Left lobe of liver (tissue), 2 donors: Measurements from ENCODE around the gene BEX3. TPM values are rescaled to one million over a fixed set of nuclear protein-coding genes. Genes with fewer than 3 reads are reported as not detected.

Experiments used
- ATAC-seq: fragments of 200-7000 bp; cut with Tn5 transposase; one replicate; pipeline ENCODE4 v1.9.1; 2020; ENCODE audit warnings: mild to moderate bottlenecking, moderate library complexity
- DNase-seq: peaks from one replicate; pipeline ENCODE4 v3.0.0-alpha.2; 2020; ENCODE audit warnings: low spot score
- total RNA-seq: library from RNA; stranded (reverse); gene quantifications from one replicate; pipeline ENCODE4 v1.2.1, GENCODE V29; 2021
- donor health status: DM: no; HTN: no; CAD: no; lungs with moderate emphysema.
- donor health status: DM: no; HTN: yes; CAD: no.

BEX3 gene
- total RNA-seq, 1 donor from 2014 or later, result 23.7 TPM

GRCh38 chrX:103418811-103419340 lies 42.5 kb downstream of the BEX3 start:
- ATAC-seq (no peak), DNase-seq (no peak)

- ATAC-seq (no peak), DNase-seq (no peak)
Observed at GRCh38 chrX:103423955-103424638, 47.8 kb downstream of the BEX3 start.

Other genes with a start within 250 kb of the BEX3 start
- 1.8 TPM for gene BEX4, start 161.4 kb upstream of the BEX3 start, total RNA-seq
- gene TCEAL8, start 121.4 kb upstream of the BEX3 start, total RNA-seq, result 8.5 TPM
- gene TCEAL5, start 99.8 kb upstream of the BEX3 start, total RNA-seq, result not detected
- 0.48 TPM for gene BEX2, start 65.5 kb upstream of the BEX3 start, total RNA-seq
- gene TCEAL7, start 46.3 kb upstream of the BEX3 start, total RNA-seq, result 0.28 TPM
- gene TCEAL9, start 20.0 kb upstream of the BEX3 start, total RNA-seq, result 4.0 TPM
- 0.25 TPM for gene RAB40A, start 143.0 kb downstream of the BEX3 start, total RNA-seq
- 29.3 TPM for gene TCEAL4, start 209.0 kb downstream of the BEX3 start, total RNA-seq
- gene TCEAL3, start 231.4 kb downstream of the BEX3 start, total RNA-seq, result 2.5 TPM